ENCODE measurements around the gene SHROOM3.

Gene SHROOM3

DNA sequence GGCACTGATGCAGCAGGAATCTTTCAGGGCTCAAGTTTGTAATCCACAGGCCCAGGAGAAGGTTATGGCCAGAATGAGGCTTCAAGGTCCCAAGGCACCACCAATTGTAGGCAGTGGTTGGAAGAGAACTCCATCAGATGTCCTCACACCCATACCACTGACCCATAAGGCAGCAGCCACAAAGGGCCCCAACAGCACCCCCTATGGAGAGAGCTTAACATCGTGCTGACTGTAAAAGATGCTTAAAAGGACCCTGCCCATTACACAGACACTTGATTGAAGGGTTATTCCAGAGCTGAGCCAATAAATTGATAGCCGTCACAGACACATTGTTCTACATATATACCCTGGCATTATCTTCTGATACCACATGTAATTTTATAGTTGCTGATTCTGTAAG, 349.2 kb downstream of the SHROOM3 start:
- Histone ChIP-seq H3K4me3 (ENCODE audit: insufficient read depth, low read length, poor library complexity, severe bottlenecking) (no peak overlapping the region), H3K9me2 (replicated peaks; ENCODE audit: insufficient read depth, low read length) (no peaks in the 10 kb centered on the region), H2AFZ (ENCODE audit: low read depth, low read length, severe bottlenecking) (no peak overlapping the region), H3K27me3 (ENCODE audit: low read length) (no peaks in the 10 kb centered on the region), H3F3A (ENCODE audit: insufficient read depth) (no peaks in the 10 kb centered on the region), H3K4me2 (ENCODE audit: low read depth, low read length, poor library complexity, severe bottlenecking) (no peak overlapping the region), H4K20me1 (ENCODE audit: low read depth, low read length) (no peaks in the 10 kb centered on the region), H3K9ac (ENCODE audit: low read length) (no peak overlapping the region), H3K36me3 (ENCODE audit: low read length) (no peaks in the 10 kb centered on the region), H3K9me3 (ENCODE audit: insufficient read depth, low read length) (no peaks in the 10 kb centered on the region), H3K27ac (ENCODE audit: low read depth, low read length) (no peak overlapping the region), H3K79me2 (ENCODE audit: insufficient read depth, low read length) (no peaks in the 10 kb centered on the region)
- TF ChIP-seq, protein P1, sequence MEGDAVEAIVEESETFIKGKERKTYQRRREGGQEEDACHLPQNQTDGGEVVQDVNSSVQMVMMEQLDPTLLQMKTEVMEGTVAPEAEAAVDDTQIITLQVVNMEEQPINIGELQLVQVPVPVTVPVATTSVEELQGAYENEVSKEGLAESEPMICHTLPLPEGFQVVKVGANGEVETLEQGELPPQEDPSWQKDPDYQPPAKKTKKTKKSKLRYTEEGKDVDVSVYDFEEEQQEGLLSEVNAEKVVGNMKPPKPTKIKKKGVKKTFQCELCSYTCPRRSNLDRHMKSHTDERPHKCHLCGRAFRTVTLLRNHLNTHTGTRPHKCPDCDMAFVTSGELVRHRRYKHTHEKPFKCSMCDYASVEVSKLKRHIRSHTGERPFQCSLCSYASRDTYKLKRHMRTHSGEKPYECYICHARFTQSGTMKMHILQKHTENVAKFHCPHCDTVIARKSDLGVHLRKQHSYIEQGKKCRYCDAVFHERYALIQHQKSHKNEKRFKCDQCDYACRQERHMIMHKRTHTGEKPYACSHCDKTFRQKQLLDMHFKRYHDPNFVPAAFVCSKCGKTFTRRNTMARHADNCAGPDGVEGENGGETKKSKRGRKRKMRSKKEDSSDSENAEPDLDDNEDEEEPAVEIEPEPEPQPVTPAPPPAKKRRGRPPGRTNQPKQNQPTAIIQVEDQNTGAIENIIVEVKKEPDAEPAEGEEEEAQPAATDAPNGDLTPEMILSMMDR (IDR thresholded peaks at IDR 0.05; ENCODE audit: insufficient read depth, low read length, poor library complexity, severe bottlenecking), result no peak
- no peak for TF ChIP-seq EZH2phosphoT487 (conservative IDR thresholded peaks at IDR 0.05; ENCODE audit: low read length)

DNA sequence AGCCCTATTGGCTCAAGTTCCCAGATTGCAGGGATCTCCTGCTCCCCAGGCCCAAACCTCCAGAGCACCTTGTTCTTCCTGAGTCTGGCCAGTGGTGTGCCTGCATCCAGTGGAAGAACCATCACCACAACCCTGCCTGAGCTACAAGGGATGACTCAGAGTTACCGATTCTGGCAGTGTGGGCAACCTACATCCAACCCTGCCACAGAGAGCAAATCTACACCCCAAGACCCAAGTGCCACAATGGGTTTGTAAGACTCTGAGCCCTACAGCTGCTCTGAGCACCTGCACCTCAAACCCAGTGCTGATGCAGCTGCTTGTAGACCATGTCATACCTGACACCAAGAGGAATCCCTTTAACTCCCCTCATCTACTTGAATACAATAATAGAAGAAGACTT, 352.9 kb downstream of the SHROOM3 start:
- no peak overlapping the region for H3K9ac ChIP-seq (ENCODE audit: low read length)

DNA sequence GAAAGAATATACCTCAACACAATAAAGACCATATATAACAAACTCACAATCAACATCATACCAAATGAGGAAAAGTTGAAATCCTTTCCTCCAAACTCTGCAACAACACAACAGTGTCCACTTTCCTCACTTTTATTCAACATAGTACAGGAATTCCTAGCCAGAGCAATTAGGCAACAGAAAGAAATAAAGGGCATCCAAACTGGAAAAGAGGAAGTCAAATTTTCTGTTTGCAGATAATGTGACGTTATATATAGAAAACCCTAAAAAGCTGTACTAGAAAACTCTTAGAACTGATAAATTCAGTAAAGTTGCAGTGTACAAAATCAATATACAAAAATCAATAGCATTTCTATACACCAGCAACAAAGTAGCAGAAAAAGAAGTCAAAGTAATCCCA, 355.3 kb downstream of the SHROOM3 start:
- no peaks in the 10 kb centered on the region for H3K9me2 ChIP-seq (replicated peaks; ENCODE audit: insufficient read depth, low read length)
- H3K27ac ChIP-seq (ENCODE audit: low read depth, low read length), result no peak overlapping the region
- no peaks in the 10 kb centered on the region for H3F3A ChIP-seq (ENCODE audit: insufficient read depth)
- no peak overlapping the region for H3K9ac ChIP-seq (ENCODE audit: low read length)
- no peaks in the 10 kb centered on the region for H3K36me3 ChIP-seq (ENCODE audit: low read length)
- no peaks in the 10 kb centered on the region for H3K79me2 ChIP-seq (ENCODE audit: insufficient read depth, low read length)
- no peak overlapping the region for H2AFZ ChIP-seq (ENCODE audit: low read depth, low read length, severe bottlenecking)
- no peaks in the 10 kb centered on the region for H3K9me3 ChIP-seq (ENCODE audit: insufficient read depth, low read length)
- no peak overlapping the region for H3K4me3 ChIP-seq (ENCODE audit: insufficient read depth, low read length, poor library complexity, severe bottlenecking)
- no peak for TF ChIP-seq EZH2phosphoT487 (conservative IDR thresholded peaks at IDR 0.05; ENCODE audit: low read length)
- TF ChIP-seq, protein P1 (IDR thresholded peaks at IDR 0.05; ENCODE audit: insufficient read depth, low read length, poor library complexity, severe bottlenecking), result no peak
- H3K4me2 ChIP-seq (ENCODE audit: low read depth, low read length, poor library complexity, severe bottlenecking), result no peak overlapping the region
- no peaks in the 10 kb centered on the region for H4K20me1 ChIP-seq (ENCODE audit: low read depth, low read length)
- H3K27me3 ChIP-seq (ENCODE audit: low read length), result no peaks in the 10 kb centered on the region

More for the DNA sequence above, 352.9 kb downstream of the SHROOM3 start:
- no peak overlapping the region for H3K4me3 ChIP-seq (ENCODE audit: insufficient read depth, low read length, poor library complexity, severe bottlenecking)
- H3K79me2 ChIP-seq (ENCODE audit: insufficient read depth, low read length), result no peaks in the 10 kb centered on the region
- H2AFZ ChIP-seq (ENCODE audit: low read depth, low read length, severe bottlenecking), result no peak overlapping the region
- TF ChIP-seq, protein P1 (IDR thresholded peaks at IDR 0.05; ENCODE audit: insufficient read depth, low read length, poor library complexity, severe bottlenecking), result no peak
- no peak for TF ChIP-seq EZH2phosphoT487 (conservative IDR thresholded peaks at IDR 0.05; ENCODE audit: low read length)
- H3K4me2 ChIP-seq (ENCODE audit: low read depth, low read length, poor library complexity, severe bottlenecking), result no peak overlapping the region
- no peaks in the 10 kb centered on the region for H3F3A ChIP-seq (ENCODE audit: insufficient read depth)
- H3K9me3 ChIP-seq (ENCODE audit: insufficient read depth, low read length), result no peaks in the 10 kb centered on the region
- no peaks in the 10 kb centered on the region for H3K27me3 ChIP-seq (ENCODE audit: low read length)
- H3K27ac ChIP-seq (ENCODE audit: low read depth, low read length), result no peak overlapping the region
- H3K36me3 ChIP-seq (ENCODE audit: low read length), result no peaks in the 10 kb centered on the region
- no peaks in the 10 kb centered on the region for H4K20me1 ChIP-seq (ENCODE audit: low read depth, low read length)
- H3K9me2 ChIP-seq (replicated peaks; ENCODE audit: insufficient read depth, low read length), result no peaks in the 10 kb centered on the region
